ENCODE results near the gene MCF2L.

Gene MCF2L

GRCh38 chr13:113060557-113061270, 91.7 kb downstream of the MCF2L start:
- no peaks in the 10 kb centered on the region for H3K36me3 ChIP-seq
- no peaks in the 10 kb centered on the region for H3K27me3 ChIP-seq
- H3K9me3 ChIP-seq: no peaks in the 10 kb centered on the region
- DNase-seq: no peak
- no peak overlapping the region for H3K4me3 ChIP-seq (ENCODE audit: low read depth, low read length)
- H3K4me1 ChIP-seq: no peaks in the 10 kb centered on the region
- TF ChIP-seq CTCF (IDR thresholded peaks at IDR 0.05; ENCODE audit: low read depth, low read length): no peak

- no peak for TF ChIP-seq CTCF (IDR thresholded peaks at IDR 0.05; ENCODE audit: low read depth, low read length)
- Histone ChIP-seq H3K27me3 (no peaks in the 10 kb centered on the region), H3K4me1 (no peaks in the 10 kb centered on the region), H3K36me3 (no peaks in the 10 kb centered on the region), H3K4me3 (ENCODE audit: low read depth, low read length) (no peak overlapping the region), H3K9me3 (no peaks in the 10 kb centered on the region)
- no peak for DNase-seq
Observed at GRCh38 chr13:113061271-113061625, 92.2 kb downstream of the MCF2L start.

- no peak for TF ChIP-seq CTCF (IDR thresholded peaks at IDR 0.05; ENCODE audit: low read depth, low read length)
- DNase-seq: no peak
- H3K27me3 ChIP-seq: no peaks in the 10 kb centered on the region
Observed at GRCh38 chr13:113061796-113062425, 92.9 kb downstream of the MCF2L start.

GRCh38 chr13:113062691-113063090, 93.7 kb downstream of the MCF2L start:
- DNase-seq: no peak
- Histone ChIP-seq H3K4me1 (no peaks in the 10 kb centered on the region), H3K4me3 (ENCODE audit: low read depth, low read length) (no peak overlapping the region), H3K9me3 (no peaks in the 10 kb centered on the region), H3K27me3 (no peaks in the 10 kb centered on the region), H3K36me3 (no peaks in the 10 kb centered on the region)
- TF ChIP-seq CTCF (IDR thresholded peaks at IDR 0.05; ENCODE audit: low read depth, low read length): no peak

More at GRCh38 chr13:113061796-113062425, 92.9 kb downstream of the MCF2L start:
- Histone ChIP-seq H3K4me1 (no peaks in the 10 kb centered on the region), H3K36me3 (no peaks in the 10 kb centered on the region), H3K4me3 (ENCODE audit: low read depth, low read length) (no peak overlapping the region), H3K9me3 (no peaks in the 10 kb centered on the region)

- no peaks in the 10 kb centered on the region for H3K36me3 ChIP-seq
Observed at GRCh38 chr13:113063091-113063491, 94.1 kb downstream of the MCF2L start.

More at GRCh38 chr13:113063091-113063491, 94.1 kb downstream of the MCF2L start:
- no peak for TF ChIP-seq CTCF (IDR thresholded peaks at IDR 0.05; ENCODE audit: low read depth, low read length)
- Histone ChIP-seq H3K4me1 (no peaks in the 10 kb centered on the region), H3K9me3 (no peaks in the 10 kb centered on the region), H3K4me3 (ENCODE audit: low read depth, low read length) (no peak overlapping the region), H3K27me3 (no peaks in the 10 kb centered on the region)
- no peak for DNase-seq
